PFSK-1 (cell line): ENCODE data around the gene MYO10.

Experiments
- POLR2AphosphoS5 ChIP-seq: IDR thresholded peaks from 2 replicates; pipeline ENCODE4 v1.6.1; 2012; ENCODE audit warnings: low read depth, mild to moderate bottlenecking, control low read depth, low read length, moderate library complexity
- SIN3A ChIP-seq: IDR thresholded peaks from 2 replicates; pipeline ENCODE4 v1.6.1; 2012; ENCODE audit warnings: mild to moderate bottlenecking, low read length, moderate library complexity, borderline replicate concordance; ENCODE audit not compliant: insufficient read depth
- TAF1 ChIP-seq: IDR thresholded peaks from 2 replicates; pipeline ENCODE4 v1.6.1; 2012; ENCODE audit warnings: low read length, control low read depth, borderline replicate concordance; ENCODE audit not compliant: insufficient read depth

- TF ChIP-seq POLR2AphosphoS5, result no peak
- TF ChIP-seq TAF1, result no peak
- TF ChIP-seq SIN3A, result no peak
Measured at GRCh38 chr5:16953729-16954128, 17.6 kb upstream of the MYO10 start.
